MCF 10A (cell line): ENCODE data around the gene CEP290. TPM values are rescaled to one million over a fixed set of nuclear protein-coding genes. Genes with fewer than 3 reads are reported as not detected.
"Not testable (repeated sequence)": the region's sequence is repeated elsewhere in the genome, so short reads cannot be mapped to it uniquely, and the experiment has no call there.

Experiments
- BruUV-seq: library from RNA; stranded (reverse); fragments of 400-500 nt; replicated peaks from 2 replicates; lab custom pipeline; 2021; lab: Mats Ljungman, UMichigan
- CTCF ChIA-PET: fragments of 300-600 bp; sonication (Branson Sonifier 250); formaldehyde crosslinking; extraction: SDS; loops from one replicate; lab custom pipeline; 2021; ENCODE audit warnings: antibody characterized with exemption, inconsistent platforms; lab: Yijun Ruan, JAX
- POLR2A ChIA-PET: fragments of 300-600, 350-650 bp; sonication (Branson Sonifier 250); formaldehyde crosslinking; extraction: SDS; loops from one replicate; lab custom pipeline; 2020; ENCODE audit warnings: antibody characterized with exemption, inconsistent platforms; lab: Yijun Ruan, JAX
- DNase-seq: peaks from one replicate; pipeline ENCODE4 v3.0.0-alpha.2; 2018; ENCODE audit not compliant: unreplicated experiment
- H3K27ac Mint-ChIP-seq: one replicate; pipeline ENCODE4 v1.8.0; 2022; ENCODE audit warnings: mild to moderate bottlenecking, low read depth, mixed read lengths; ENCODE audit not compliant: unreplicated experiment
- H3K27me3 Mint-ChIP-seq: one replicate; pipeline ENCODE4 v1.8.0; 2022; ENCODE audit warnings: mixed read lengths; ENCODE audit not compliant: insufficient read depth, unreplicated experiment
- H3K36me3 Mint-ChIP-seq: one replicate; pipeline ENCODE4 v1.8.0; 2022; ENCODE audit warnings: mild to moderate bottlenecking, moderate library complexity, mixed read lengths; ENCODE audit not compliant: insufficient read depth, unreplicated experiment
- H3K4me1 Mint-ChIP-seq: one replicate; pipeline ENCODE4 v1.8.0; 2022; ENCODE audit warnings: mixed read lengths; ENCODE audit not compliant: insufficient read depth, unreplicated experiment
- H3K4me3 Mint-ChIP-seq: one replicate; pipeline ENCODE4 v1.8.0; 2022; ENCODE audit warnings: mild to moderate bottlenecking, moderate library complexity, mixed read lengths; ENCODE audit not compliant: unreplicated experiment
- H3K9me3 Mint-ChIP-seq: one replicate; pipeline ENCODE4 v1.8.0; 2022; ENCODE audit warnings: mixed read lengths; ENCODE audit not compliant: unreplicated experiment
- intact Hi-C: fragments of 100-400 bp; cut with micrococcal nuclease; formaldehyde crosslinking; loops from 2 replicates; pipeline ENCODE4 v1.14.1; 2022
- total RNA-seq: library from RNA; stranded (reverse); gene quantifications from 2 replicates; pipeline ENCODE4 v1.2.3, GENCODE V29; 2022
- TF ChIP-seq, protein P1 (sequence below): fragments of 200-600 bp; IDR thresholded peaks from one replicate; pipeline ENCODE4 v1.8.0; 2022; ENCODE audit warnings: antibody characterized with exemption, mild to moderate bottlenecking; ENCODE audit not compliant: unreplicated experiment

The CEP290 gene
- total RNA-seq, 1 experiment from 2014 or later, result 22.3 TPM

GRCh38 chr12:88133181-88133580, 8.7 kb downstream of the CEP290 start:
- intact Hi-C loops, H3K4me3 Mint-ChIP-seq, H3K9me3 Mint-ChIP-seq, H3K4me1 Mint-ChIP-seq, BruUV-seq, H3K27me3 Mint-ChIP-seq, POLR2A ChIA-PET, DNase-seq, CTCF ChIA-PET: not testable (repeated sequence)
- Mint-ChIP-seq H3K27ac (peak overlapping the region; percentile 26), H3K36me3 (peaks cover 28% of the 10 kb centered on the region)

DNA sequence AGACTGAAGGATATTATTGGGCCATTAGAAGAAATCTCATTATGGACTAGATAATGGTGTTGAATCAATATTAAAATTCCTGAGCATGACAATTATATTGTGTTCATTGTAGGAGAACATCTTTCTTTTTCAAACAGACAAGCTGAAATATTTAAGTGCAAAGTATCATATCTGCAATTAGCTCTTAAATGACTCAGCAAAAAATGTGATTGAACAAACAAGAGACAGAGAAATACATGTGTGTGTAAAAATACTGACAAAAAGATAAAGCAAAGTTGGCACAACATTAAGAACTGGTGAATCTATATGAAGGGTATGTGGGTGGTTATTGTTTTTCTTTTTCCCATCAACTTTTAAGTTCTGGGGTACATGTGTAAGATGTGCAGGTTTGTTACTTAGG, 9.5 kb downstream of the CEP290 start:
- Mint-ChIP-seq H3K9me3 (peaks cover 5% of the 10 kb centered on the region), H3K27me3 (no peaks in the 10 kb centered on the region), H3K27ac (peak overlapping the region; percentile 26), H3K4me3 (no peak overlapping the region), H3K4me1 (peaks cover under 1% of the 10 kb centered on the region), H3K36me3 (peaks cover 29% of the 10 kb centered on the region)
- POLR2A ChIA-PET, result interaction anchor here (1.9 kb wide), 1 partner anchor 10 kb away, joined by 7 read pairs; the partner anchor contains the start of genes CEP290 and TMTC3
- BruUV-seq, result no TSS peak
- CTCF ChIA-PET, result interaction anchor here (0.6 to 1.0 kb wide), 3 partner anchors 9 to 22 kb away, joined by 3 to 4 read pairs (median 3); partner anchors contain the start of gene CEP290
- TF ChIP-seq, protein P1, sequence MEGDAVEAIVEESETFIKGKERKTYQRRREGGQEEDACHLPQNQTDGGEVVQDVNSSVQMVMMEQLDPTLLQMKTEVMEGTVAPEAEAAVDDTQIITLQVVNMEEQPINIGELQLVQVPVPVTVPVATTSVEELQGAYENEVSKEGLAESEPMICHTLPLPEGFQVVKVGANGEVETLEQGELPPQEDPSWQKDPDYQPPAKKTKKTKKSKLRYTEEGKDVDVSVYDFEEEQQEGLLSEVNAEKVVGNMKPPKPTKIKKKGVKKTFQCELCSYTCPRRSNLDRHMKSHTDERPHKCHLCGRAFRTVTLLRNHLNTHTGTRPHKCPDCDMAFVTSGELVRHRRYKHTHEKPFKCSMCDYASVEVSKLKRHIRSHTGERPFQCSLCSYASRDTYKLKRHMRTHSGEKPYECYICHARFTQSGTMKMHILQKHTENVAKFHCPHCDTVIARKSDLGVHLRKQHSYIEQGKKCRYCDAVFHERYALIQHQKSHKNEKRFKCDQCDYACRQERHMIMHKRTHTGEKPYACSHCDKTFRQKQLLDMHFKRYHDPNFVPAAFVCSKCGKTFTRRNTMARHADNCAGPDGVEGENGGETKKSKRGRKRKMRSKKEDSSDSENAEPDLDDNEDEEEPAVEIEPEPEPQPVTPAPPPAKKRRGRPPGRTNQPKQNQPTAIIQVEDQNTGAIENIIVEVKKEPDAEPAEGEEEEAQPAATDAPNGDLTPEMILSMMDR, result no peak
- no peak for DNase-seq
- intact Hi-C loops, result no loop called here

GRCh38 chr12:88127855-88128254, 14.0 kb downstream of the CEP290 start:
- ChIA-PET CTCF (interaction anchor here (0.6 kb wide), 1 partner anchor 13 kb away, joined by 3 read pairs; no protein-coding TSS in a partner anchor), POLR2A (interaction anchor here (0.5 to 1.5 kb wide), 2 partner anchors 15 to 731 kb away, joined by 3 to 7 read pairs; partner anchors contain the start of genes CEP290 and TMTC3)
- TF ChIP-seq, protein P1, result no peak
- Mint-ChIP-seq H3K9me3 (no peaks in the 10 kb centered on the region), H3K27me3 (no peaks in the 10 kb centered on the region), H3K27ac (no peak overlapping the region), H3K4me1 (no peaks in the 10 kb centered on the region), H3K36me3 (peaks cover 14% of the 10 kb centered on the region), H3K4me3 (no peak overlapping the region)
- BruUV-seq, result no TSS peak
- no peak for DNase-seq
- intact Hi-C loops, result no loop called here

GRCh38 chr12:88127099-88127498, 14.8 kb downstream of the CEP290 start:
- no peaks in the 10 kb centered on the region for H3K9me3 Mint-ChIP-seq
- no peak overlapping the region for H3K4me3 Mint-ChIP-seq
- peaks cover 14% of the 10 kb centered on the region for H3K36me3 Mint-ChIP-seq
- no TSS peak for BruUV-seq
- no peaks in the 10 kb centered on the region for H3K27me3 Mint-ChIP-seq
- no peaks in the 10 kb centered on the region for H3K4me1 Mint-ChIP-seq
- POLR2A ChIA-PET, result no interaction called here
- CTCF ChIA-PET, result interaction anchor here (0.6 kb wide), 3 partner anchors 13 to 50 kb away, joined by 3 read pairs; no protein-coding TSS in a partner anchor
- no peak overlapping the region for H3K27ac Mint-ChIP-seq
- intact Hi-C loops, result no loop called here
- TF ChIP-seq, protein P1, result no peak
- no peak for DNase-seq
